NCI-H2171 (cell line): Measurements from ENCODE around the gene RFC2.

Experiments used
- DNase-seq: peaks from one replicate; lab custom pipeline; 2025; lab: John Stamatoyannopoulos, UW

RFC2 gene

GRCh38 chr7:74190259-74190658 lies 63.9 kb downstream of the RFC2 start:
- DNase-seq = no peak

- no peak for DNase-seq
Observed at GRCh38 chr7:74187915-74188675, 66.1 kb downstream of the RFC2 start.

GRCh38 chr7:74185636-74186035 lies 68.6 kb downstream of the RFC2 start:
- DNase-seq = no peak

- no peak for DNase-seq
Observed at GRCh38 chr7:74185016-74185415, 69.2 kb downstream of the RFC2 start.

GRCh38 chr7:74183653-74184450 lies 70.3 kb downstream of the RFC2 start:
- no peak for DNase-seq

GRCh38 chr7:74183142-74183541 lies 71.1 kb downstream of the RFC2 start:
- no peak for DNase-seq

- no peak for DNase-seq
Observed at GRCh38 chr7:74182453-74183090, 71.6 kb downstream of the RFC2 start.

GRCh38 chr7:74181821-74182220 lies 72.4 kb downstream of the RFC2 start:
- no peak for DNase-seq
